ENCODE measurements around the gene ADK. TPM values are rescaled to one million over a fixed set of nuclear protein-coding genes. Genes with fewer than 3 reads are reported as not detected.
A peak's percentile ranks its signal among the peaks of the same experiment; 100 is the strongest.
"Not testable (repeated sequence)": the region's sequence is repeated elsewhere in the genome, so short reads cannot be mapped to it uniquely, and the experiment has no call there.

Gene ADK
- total RNA-seq, 1 donor from 2014 or later: 28.5 TPM

DNA sequence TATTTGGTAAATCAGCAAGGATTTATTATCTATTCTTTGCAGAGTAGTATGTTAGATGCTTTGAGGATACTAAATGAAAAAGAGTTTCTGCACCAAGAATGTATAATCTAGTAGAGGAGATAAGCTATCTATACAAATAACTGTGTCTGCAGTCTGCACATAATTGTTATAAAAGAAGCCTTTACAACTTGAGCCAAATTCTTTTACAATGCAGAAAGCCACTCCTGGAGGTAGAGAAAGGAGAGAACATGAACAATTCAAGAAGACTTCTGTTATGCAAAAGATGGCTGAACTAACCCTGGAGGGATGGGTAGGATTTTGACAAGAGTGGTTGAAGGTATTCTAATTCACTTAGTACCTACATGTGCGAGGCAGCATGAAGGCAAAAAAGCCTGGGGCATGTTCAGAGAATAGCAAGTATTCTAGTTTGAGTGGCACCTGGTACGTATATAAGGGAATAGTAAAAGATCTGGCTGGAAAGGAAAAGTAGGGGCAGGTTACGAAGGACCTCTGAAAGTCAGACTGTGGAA is 424.2 kb downstream of the ADK start:
- DNase-seq (ENCODE audit: extremely low spot score, unreplicated experiment): no peak
- H3K27me3 Mint-ChIP-seq: no peaks in the 10 kb centered on the region
- H3K27ac Mint-ChIP-seq: no peak overlapping the region
- TF ChIP-seq, protein P1, sequence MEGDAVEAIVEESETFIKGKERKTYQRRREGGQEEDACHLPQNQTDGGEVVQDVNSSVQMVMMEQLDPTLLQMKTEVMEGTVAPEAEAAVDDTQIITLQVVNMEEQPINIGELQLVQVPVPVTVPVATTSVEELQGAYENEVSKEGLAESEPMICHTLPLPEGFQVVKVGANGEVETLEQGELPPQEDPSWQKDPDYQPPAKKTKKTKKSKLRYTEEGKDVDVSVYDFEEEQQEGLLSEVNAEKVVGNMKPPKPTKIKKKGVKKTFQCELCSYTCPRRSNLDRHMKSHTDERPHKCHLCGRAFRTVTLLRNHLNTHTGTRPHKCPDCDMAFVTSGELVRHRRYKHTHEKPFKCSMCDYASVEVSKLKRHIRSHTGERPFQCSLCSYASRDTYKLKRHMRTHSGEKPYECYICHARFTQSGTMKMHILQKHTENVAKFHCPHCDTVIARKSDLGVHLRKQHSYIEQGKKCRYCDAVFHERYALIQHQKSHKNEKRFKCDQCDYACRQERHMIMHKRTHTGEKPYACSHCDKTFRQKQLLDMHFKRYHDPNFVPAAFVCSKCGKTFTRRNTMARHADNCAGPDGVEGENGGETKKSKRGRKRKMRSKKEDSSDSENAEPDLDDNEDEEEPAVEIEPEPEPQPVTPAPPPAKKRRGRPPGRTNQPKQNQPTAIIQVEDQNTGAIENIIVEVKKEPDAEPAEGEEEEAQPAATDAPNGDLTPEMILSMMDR (conservative IDR thresholded peaks at IDR 0.05): no peak
- peaks cover 7% of the 10 kb centered on the region for H3K36me3 Mint-ChIP-seq
- no peaks in the 10 kb centered on the region for H3K9me3 Mint-ChIP-seq
- no peak overlapping the region for H3K4me3 Mint-ChIP-seq
- H3K4me1 Mint-ChIP-seq (ENCODE audit: unreplicated experiment): no peaks in the 10 kb centered on the region

DNA sequence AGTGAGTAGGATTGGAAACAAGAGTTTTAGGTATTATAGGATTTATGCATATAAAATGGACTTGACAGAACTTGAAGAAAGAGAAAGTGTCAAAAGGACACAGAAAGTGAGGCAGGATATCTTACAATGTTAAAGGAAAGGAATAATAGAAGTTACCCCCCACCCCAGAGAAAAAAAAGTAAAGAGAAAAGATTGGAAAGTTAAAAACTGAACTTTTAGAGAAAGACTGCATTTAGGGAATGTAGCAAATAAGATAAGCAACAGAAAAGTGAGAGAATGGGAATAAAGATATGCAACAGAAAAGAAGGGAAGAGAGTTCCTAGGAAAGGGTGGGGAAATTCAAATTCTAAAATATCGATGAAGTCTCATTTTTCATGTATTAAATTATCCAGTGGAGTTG is 424.9 kb downstream of the ADK start:
- Mint-ChIP-seq H3K36me3 (peaks cover 11% of the 10 kb centered on the region), H3K4me1 (ENCODE audit: unreplicated experiment) (no peaks in the 10 kb centered on the region), H3K27me3 (no peaks in the 10 kb centered on the region), H3K27ac (no peak overlapping the region), H3K9me3 (no peaks in the 10 kb centered on the region), H3K4me3 (no peak overlapping the region)
- DNase-seq (ENCODE audit: extremely low spot score, unreplicated experiment): no peak
- TF ChIP-seq, protein P1 (conservative IDR thresholded peaks at IDR 0.05): no peak

- Mint-ChIP-seq H3K9me3 (peaks cover 5% of the 10 kb centered on the region), H3K27ac (no peak overlapping the region), H3K4me1 (ENCODE audit: unreplicated experiment) (no peaks in the 10 kb centered on the region), H3K27me3 (no peaks in the 10 kb centered on the region), H3K4me3 (no peak overlapping the region), H3K36me3 (peaks cover 11% of the 10 kb centered on the region)
- TF ChIP-seq, protein P1 (conservative IDR thresholded peaks at IDR 0.05): no peak
- DNase-seq (ENCODE audit: extremely low spot score, unreplicated experiment): no peak
Observed at GRCh38 chr10:74576586-74576985, 425.6 kb downstream of the ADK start.

GRCh38 chr10:74580438-74580837 is 429.4 kb downstream of the ADK start:
- not testable (repeated sequence) for H3K27me3 Mint-ChIP-seq; DNase-seq (ENCODE audit: extremely low spot score, unreplicated experiment); H3K9me3 Mint-ChIP-seq; H3K4me1 Mint-ChIP-seq (ENCODE audit: unreplicated experiment); H3K4me3 Mint-ChIP-seq; H3K27ac Mint-ChIP-seq
- peaks cover 10% of the 10 kb centered on the region for H3K36me3 Mint-ChIP-seq

DNA sequence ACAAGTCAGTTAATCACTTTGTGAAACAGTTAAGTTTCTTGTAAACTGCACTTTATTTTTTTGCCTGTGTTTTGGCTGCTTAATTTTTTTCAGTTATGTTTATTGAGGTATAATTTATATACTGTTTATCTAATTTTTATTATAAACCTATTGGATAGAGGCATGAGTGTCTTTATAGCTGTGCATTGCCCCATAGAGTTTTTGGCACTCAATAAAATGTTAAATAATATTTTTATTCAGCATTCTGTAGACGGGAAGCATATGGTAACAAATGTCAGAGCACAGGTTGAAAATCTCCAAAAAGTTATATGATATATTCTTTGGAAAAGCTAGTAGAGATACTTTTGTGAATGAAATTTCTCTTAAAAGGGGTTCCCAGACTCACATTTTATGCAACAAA is 431.5 kb downstream of the ADK start:
- Mint-ChIP-seq H3K4me3 (no peak overlapping the region), H3K36me3 (peaks cover 7% of the 10 kb centered on the region), H3K27me3 (no peaks in the 10 kb centered on the region), H3K9me3 (peaks cover 6% of the 10 kb centered on the region), H3K27ac (no peak overlapping the region), H3K4me1 (ENCODE audit: unreplicated experiment) (peaks cover 24% of the 10 kb centered on the region)
- TF ChIP-seq, protein P1 (conservative IDR thresholded peaks at IDR 0.05): no peak
- no peak for DNase-seq (ENCODE audit: extremely low spot score, unreplicated experiment)

DNA sequence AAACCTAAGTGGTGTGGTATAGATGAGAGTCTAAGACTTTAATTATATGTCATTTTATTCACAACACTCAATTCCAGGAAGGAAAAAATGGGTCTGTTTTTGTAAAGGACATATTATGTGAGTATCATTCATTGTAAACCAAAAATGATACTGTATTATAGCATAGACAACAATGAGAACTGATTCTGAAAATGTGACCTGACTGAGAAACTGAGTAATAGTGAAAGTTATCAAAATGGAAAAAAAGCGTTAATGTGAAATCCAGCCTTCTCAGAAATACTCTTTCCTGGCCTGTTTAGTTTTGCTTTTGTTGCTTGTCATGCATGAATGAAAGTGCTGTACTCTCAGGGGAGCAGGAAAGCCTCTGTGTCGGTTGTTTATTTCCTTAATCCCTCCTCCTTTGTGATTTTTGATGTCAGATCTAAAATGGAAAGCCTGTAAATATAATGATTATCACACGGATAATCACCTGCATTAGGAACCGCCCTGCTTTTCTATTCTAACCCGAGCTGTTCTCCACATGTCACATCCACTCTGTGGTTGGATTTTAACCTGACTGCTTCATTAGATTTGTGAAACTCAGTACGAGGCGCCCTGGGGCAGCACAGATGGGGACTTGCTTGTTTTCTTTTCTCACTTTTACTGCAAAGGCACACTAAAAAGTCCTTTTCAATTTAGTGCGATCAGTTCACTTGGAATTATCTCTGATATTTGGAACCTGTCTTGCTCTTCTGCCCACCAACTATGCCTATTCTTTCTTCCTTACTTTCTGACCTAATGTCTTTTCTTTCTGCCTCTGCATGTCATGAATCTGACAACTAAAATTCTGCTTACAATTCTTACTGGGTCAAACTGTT is 434.4 kb downstream of the ADK start:
- Mint-ChIP-seq H3K4me1 (ENCODE audit: unreplicated experiment) (peaks cover 44% of the 10 kb centered on the region), H3K36me3 (peaks cover 7% of the 10 kb centered on the region), H3K27me3 (no peaks in the 10 kb centered on the region), H3K4me3 (peak overlapping the region; percentile 35), H3K9me3 (peaks cover 6% of the 10 kb centered on the region), H3K27ac (peak overlapping the region; percentile 50)
- no peak for DNase-seq (ENCODE audit: extremely low spot score, unreplicated experiment)
- TF ChIP-seq, protein P1 (conservative IDR thresholded peaks at IDR 0.05): no peak
